ENCODE results near the gene GSPT2.

The GSPT2 gene

GRCh38 chrX:51766546-51766945, 23.3 kb downstream of the GSPT2 start:
- no peaks in the 10 kb centered on the region for H3K9me3 ChIP-seq (ENCODE audit: insufficient read depth, low read depth, low read length)
- no peaks in the 10 kb centered on the region for H3K36me3 ChIP-seq (ENCODE audit: insufficient read depth, low read length)
- H2AFZ ChIP-seq (ENCODE audit: low read length), result no peak overlapping the region
- no peak overlapping the region for H3K4me2 ChIP-seq (ENCODE audit: low read depth, low read length, poor library complexity, severe bottlenecking)
- no peaks in the 10 kb centered on the region for H3F3A ChIP-seq (ENCODE audit: low read depth)
- no peak overlapping the region for H3K9ac ChIP-seq (ENCODE audit: low read depth, low read length, poor library complexity, severe bottlenecking)
- TF ChIP-seq CTCF (conservative IDR thresholded peaks at IDR 0.05; ENCODE audit: low read length) (no peak), EZH2phosphoT487 (IDR thresholded peaks at IDR 0.05; ENCODE audit: borderline replicate concordance) (no peak)
- no peaks in the 10 kb centered on the region for H3K79me2 ChIP-seq (ENCODE audit: insufficient read depth, low read length)
- H4K20me1 ChIP-seq (ENCODE audit: insufficient read depth, low read length, poor library complexity, severe bottlenecking), result no peaks in the 10 kb centered on the region
- peaks cover 7% of the 10 kb centered on the region for H3K4me1 ChIP-seq (ENCODE audit: insufficient read depth, low read length, poor library complexity, severe bottlenecking)
- no peak overlapping the region for H3K4me3 ChIP-seq (ENCODE audit: low read length, poor library complexity, severe bottlenecking)
- H3K9me2 ChIP-seq (replicated peaks; ENCODE audit: low read depth, low read length), result no peaks in the 10 kb centered on the region
- no peaks in the 10 kb centered on the region for H3K27me3 ChIP-seq (ENCODE audit: insufficient read depth, low read length, poor library complexity, severe bottlenecking)

- Histone ChIP-seq H3K9me3 (ENCODE audit: insufficient read depth, low read depth, low read length) (no peaks in the 10 kb centered on the region), H3K4me3 (ENCODE audit: low read length, poor library complexity, severe bottlenecking) (no peak overlapping the region), H3F3A (ENCODE audit: low read depth) (no peaks in the 10 kb centered on the region), H3K4me1 (ENCODE audit: insufficient read depth, low read length, poor library complexity, severe bottlenecking) (no peaks in the 10 kb centered on the region), H3K4me2 (ENCODE audit: low read depth, low read length, poor library complexity, severe bottlenecking) (no peak overlapping the region), H3K27me3 (ENCODE audit: insufficient read depth, low read length, poor library complexity, severe bottlenecking) (no peaks in the 10 kb centered on the region), H2AFZ (ENCODE audit: low read length) (no peak overlapping the region), H3K9ac (ENCODE audit: low read depth, low read length, poor library complexity, severe bottlenecking) (no peak overlapping the region), H3K79me2 (ENCODE audit: insufficient read depth, low read length) (no peaks in the 10 kb centered on the region), H3K9me2 (replicated peaks; ENCODE audit: low read depth, low read length) (no peaks in the 10 kb centered on the region), H4K20me1 (ENCODE audit: insufficient read depth, low read length, poor library complexity, severe bottlenecking) (no peaks in the 10 kb centered on the region), H3K36me3 (ENCODE audit: insufficient read depth, low read length) (no peaks in the 10 kb centered on the region)
- TF ChIP-seq CTCF (conservative IDR thresholded peaks at IDR 0.05; ENCODE audit: low read length) (no peak), EZH2phosphoT487 (IDR thresholded peaks at IDR 0.05; ENCODE audit: borderline replicate concordance) (no peak)
Observed at GRCh38 chrX:51776851-51777250, 33.6 kb downstream of the GSPT2 start.

DNA sequence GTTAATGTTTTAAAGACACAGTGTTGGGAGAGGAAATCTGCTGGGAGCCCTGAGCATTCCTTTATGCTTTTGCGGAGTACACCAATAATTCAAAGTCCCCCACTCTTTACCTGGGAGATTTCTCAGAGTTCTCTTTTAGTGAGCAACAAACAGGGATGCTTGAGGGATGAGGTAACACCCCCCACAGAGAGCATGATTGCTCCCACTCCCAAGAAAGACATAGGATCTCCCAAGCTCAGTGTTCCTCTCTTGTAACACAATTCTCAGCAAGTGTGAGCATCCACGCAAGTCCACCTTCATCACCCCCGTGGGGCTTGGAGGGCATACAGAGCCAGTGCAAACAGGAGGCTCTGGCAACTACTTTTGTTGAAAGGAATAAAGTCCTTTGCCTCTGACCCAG, 36.1 kb downstream of the GSPT2 start:
- Histone ChIP-seq H3K9ac (ENCODE audit: low read depth, low read length, poor library complexity, severe bottlenecking) (no peak overlapping the region), H3K36me3 (ENCODE audit: insufficient read depth, low read length) (no peaks in the 10 kb centered on the region), H3K27me3 (ENCODE audit: insufficient read depth, low read length, poor library complexity, severe bottlenecking) (no peaks in the 10 kb centered on the region), H3F3A (ENCODE audit: low read depth) (no peaks in the 10 kb centered on the region), H3K9me2 (replicated peaks; ENCODE audit: low read depth, low read length) (no peaks in the 10 kb centered on the region), H3K4me1 (ENCODE audit: insufficient read depth, low read length, poor library complexity, severe bottlenecking) (no peaks in the 10 kb centered on the region), H3K79me2 (ENCODE audit: insufficient read depth, low read length) (no peaks in the 10 kb centered on the region), H2AFZ (ENCODE audit: low read length) (no peak overlapping the region), H3K9me3 (ENCODE audit: insufficient read depth, low read depth, low read length) (no peaks in the 10 kb centered on the region), H3K4me2 (ENCODE audit: low read depth, low read length, poor library complexity, severe bottlenecking) (no peak overlapping the region), H3K4me3 (ENCODE audit: low read length, poor library complexity, severe bottlenecking) (no peak overlapping the region), H4K20me1 (ENCODE audit: insufficient read depth, low read length, poor library complexity, severe bottlenecking) (no peaks in the 10 kb centered on the region)
- no peak for TF ChIP-seq CTCF (conservative IDR thresholded peaks at IDR 0.05; ENCODE audit: low read length)
- TF ChIP-seq EZH2phosphoT487 (IDR thresholded peaks at IDR 0.05; ENCODE audit: borderline replicate concordance), result no peak

All from Loucy (cell line).